Upper lobe of left lung (tissue), 4 donors: ENCODE measurements around the gene SP140.

Experiments
- EP300 ChIP-seq, 4 donors: sonication (generic); formaldehyde crosslinking; IDR thresholded peaks; one replicate each; pipeline ENCODE4 v1.5.1; 2017; ENCODE audit warnings: antibody characterized with exemption in 4 of 4, control low read depth in 2 of 4
- POLR2A ChIP-seq, 4 donors: fragments of 450-650 bp; IDR thresholded peaks; one replicate each; pipeline ENCODE4 v1.5.1; 2016 to 2017; ENCODE audit warnings: antibody characterized with exemption in 4 of 4, mild to moderate bottlenecking in 2 of 4
- POLR2AphosphoS5 ChIP-seq, 2 donors: sonication (generic); formaldehyde crosslinking; IDR thresholded peaks; one replicate each; pipeline ENCODE4 v1.5.1; 2017; ENCODE audit warnings: antibody characterized with exemption in 2 of 2
- TF ChIP-seq, protein P1 (sequence below), 6 experiments: fragments of 450-650 bp in 4 of 6; fragments of 200-600 bp in 2 of 6; sonication (generic) in 2 of 6; IDR thresholded peaks; one replicate each; pipeline ENCODE4 v1.5.1; 2016 to 2019; ENCODE audit warnings: antibody characterized with exemption in 6 of 6

DNA sequence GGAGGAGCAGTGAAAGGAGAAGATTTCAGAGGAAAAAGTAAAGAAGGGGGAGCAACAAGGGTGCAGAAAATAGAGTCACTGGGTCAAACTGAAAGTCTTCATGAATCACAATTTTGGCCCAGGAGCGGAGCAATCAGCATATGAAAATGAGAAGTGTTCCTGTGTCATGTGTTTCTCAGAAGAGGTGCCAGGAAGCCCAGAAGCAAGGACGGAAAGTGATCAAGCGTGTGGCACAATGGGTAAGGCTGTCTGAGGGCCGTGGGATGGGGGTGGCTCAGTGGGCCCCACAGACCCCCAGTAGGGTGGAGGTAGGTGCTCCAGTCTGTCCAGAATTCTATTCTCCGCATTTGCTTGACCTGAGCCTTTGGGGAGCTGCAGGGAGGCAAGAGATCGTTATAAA lies 44.2 kb downstream of the SP140 start:
- TF ChIP-seq POLR2A (IDR thresholded peaks at IDR 0.05) (no peak), EP300 (IDR thresholded peaks at IDR 0.05) (no peak), POLR2AphosphoS5 (IDR thresholded peaks at IDR 0.05) (no peak)
- TF ChIP-seq, protein P1, sequence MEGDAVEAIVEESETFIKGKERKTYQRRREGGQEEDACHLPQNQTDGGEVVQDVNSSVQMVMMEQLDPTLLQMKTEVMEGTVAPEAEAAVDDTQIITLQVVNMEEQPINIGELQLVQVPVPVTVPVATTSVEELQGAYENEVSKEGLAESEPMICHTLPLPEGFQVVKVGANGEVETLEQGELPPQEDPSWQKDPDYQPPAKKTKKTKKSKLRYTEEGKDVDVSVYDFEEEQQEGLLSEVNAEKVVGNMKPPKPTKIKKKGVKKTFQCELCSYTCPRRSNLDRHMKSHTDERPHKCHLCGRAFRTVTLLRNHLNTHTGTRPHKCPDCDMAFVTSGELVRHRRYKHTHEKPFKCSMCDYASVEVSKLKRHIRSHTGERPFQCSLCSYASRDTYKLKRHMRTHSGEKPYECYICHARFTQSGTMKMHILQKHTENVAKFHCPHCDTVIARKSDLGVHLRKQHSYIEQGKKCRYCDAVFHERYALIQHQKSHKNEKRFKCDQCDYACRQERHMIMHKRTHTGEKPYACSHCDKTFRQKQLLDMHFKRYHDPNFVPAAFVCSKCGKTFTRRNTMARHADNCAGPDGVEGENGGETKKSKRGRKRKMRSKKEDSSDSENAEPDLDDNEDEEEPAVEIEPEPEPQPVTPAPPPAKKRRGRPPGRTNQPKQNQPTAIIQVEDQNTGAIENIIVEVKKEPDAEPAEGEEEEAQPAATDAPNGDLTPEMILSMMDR (IDR thresholded peaks at IDR 0.05), result no peak
